Omental fat pad (tissue), 4 donors: ENCODE measurements around the gene SLC39A1. TPM values are rescaled to one million over a fixed set of nuclear protein-coding genes. Genes with fewer than 3 reads are reported as not detected.

Experiments used
- ATAC-seq: fragments of 150-250 bp; one replicate; pipeline ENCODE4 v1.9.1; 2016; ENCODE audit warnings: mild to moderate bottlenecking, moderate library complexity; ENCODE audit not compliant: low FRiP score
- DNase-seq: peaks from one replicate; pipeline ENCODE4 v3.0.0-alpha.2; 2019; ENCODE audit warnings: low spot score
- CTCF ChIP-seq, 3 donors: fragments of 450-650 bp; IDR thresholded peaks; one replicate each; pipeline ENCODE4 v1.5.1; 2016 to 2017; ENCODE audit warnings: antibody characterized with exemption in 3 of 3, mild to moderate bottlenecking in 3 of 3, moderate library complexity in 2 of 3
- total RNA-seq, 4 donors: library from RNA; depleted of rRNA; stranded (reverse); fragments of >200 nt; gene quantifications; one replicate each; pipeline ENCODE4 v1.1.0, GENCODE V29; 2016

SLC39A1 gene
- total RNA-seq, 4 donors from 2014 or later: 80.5 to 125 (median 116) TPM

GRCh38 chr1:153941826-153942725 lies 21.3 kb downstream of the SLC39A1 start:
- no peak for TF ChIP-seq CTCF (IDR thresholded peaks at IDR 0.05)
- ATAC-seq: no peak
- no peak for DNase-seq

DNA sequence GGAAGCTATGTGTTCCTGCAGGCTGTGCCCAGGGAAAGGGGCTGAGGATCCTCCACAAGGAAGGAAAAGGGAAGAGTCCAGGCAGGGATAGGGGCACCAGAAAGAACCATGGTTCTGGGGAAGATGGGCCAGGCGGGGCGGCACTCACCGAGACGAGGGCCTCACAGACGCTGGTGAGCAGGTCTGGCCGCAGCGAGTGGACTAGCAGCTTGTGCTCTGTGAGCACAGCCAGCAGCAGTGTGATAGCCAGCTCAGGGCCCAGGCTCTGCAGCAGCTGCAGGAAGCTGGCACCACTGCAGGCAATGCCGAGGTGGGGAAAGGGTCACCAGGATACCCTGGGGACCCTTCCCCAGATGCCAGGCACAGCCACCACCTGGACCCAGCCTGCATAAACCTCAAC lies 22.6 kb downstream of the SLC39A1 start:
- DNase-seq (no peak), ATAC-seq (no peak)
- no peak for TF ChIP-seq CTCF (IDR thresholded peaks at IDR 0.05)

GRCh38 chr1:153939476-153939875 lies 23.9 kb downstream of the SLC39A1 start:
- DNase-seq: no peak
- ATAC-seq: no peak
- no peak for TF ChIP-seq CTCF (IDR thresholded peaks at IDR 0.05)

DNA sequence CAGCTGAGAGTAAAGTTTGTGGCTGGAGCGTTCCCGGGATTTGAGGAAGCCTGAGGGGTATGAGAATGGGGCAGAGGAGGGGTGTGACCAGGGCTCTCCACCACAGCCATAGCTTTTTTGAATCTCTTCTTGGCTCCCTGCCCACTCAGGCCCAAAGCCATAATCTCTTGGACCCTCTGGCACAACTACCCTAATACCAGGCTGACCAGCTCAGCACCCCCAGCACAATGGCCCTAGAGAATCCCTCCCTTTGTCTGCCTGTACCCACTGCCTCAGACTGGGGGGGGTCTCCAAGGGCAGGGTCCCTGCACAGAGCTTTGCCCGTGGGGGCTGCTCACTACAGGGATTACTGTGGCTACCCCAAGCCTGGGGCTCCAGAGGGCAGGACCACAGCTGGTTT lies 24.3 kb downstream of the SLC39A1 start:
- DNase-seq: no peak

GRCh38 chr1:153937331-153937730 lies 26.0 kb downstream of the SLC39A1 start:
- no peak for TF ChIP-seq CTCF (IDR thresholded peaks at IDR 0.05)
- no peak for ATAC-seq
- DNase-seq: no peak

More for the DNA sequence above, 24.3 kb downstream of the SLC39A1 start:
- TF ChIP-seq CTCF (IDR thresholded peaks at IDR 0.05): no peak
- ATAC-seq: no peak

DNA sequence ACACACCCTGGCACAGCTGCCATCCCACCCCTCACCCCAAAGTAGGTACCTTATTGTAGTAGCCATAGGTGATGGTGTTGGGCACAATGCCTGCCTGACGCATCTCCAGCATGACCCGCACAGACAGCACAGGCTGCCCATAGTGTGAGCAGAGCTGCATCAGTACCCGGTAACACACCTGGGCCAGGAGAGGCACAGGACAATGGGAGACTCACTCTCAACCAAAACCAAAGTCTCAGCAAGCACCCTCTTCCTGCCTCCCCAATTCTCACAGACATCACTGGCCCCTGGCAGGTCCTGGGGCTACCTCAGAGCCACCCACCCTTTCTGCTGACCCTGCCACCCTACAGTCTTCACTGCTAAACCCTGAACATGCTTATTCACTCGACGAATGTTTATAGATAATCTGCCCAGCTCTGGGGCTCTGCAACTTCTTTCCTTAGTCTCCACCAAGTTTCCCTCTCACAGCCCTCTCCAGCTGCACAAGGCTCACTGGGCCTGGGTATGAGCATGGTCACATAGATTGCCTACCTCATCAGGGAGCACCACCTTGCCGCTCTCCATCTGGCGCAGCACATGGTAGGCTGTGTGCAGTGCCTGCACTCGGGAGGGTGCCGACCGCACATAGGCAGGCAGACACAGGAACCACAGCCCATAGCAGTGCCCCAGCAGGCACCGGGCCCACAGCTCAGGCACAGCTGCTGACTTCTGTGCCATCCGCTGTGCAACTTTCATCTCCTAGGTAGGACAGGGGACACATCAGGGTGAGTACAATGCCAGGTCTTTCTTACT lies 27.1 kb downstream of the SLC39A1 start:
- DNase-seq: no peak
- no peak for ATAC-seq
- no peak for TF ChIP-seq CTCF (IDR thresholded peaks at IDR 0.05)
